Mucosa of descending colon (tissue), 3 donors: ENCODE results near the gene TAS2R38. TPM values are rescaled to one million over a fixed set of nuclear protein-coding genes. Genes with fewer than 3 reads are reported as not detected.
A peak's percentile ranks its signal among the peaks of the same experiment; 100 is the strongest.

ENCODE experiments used
- ATAC-seq: fragments of 200-7000 bp; cut with Tn5 transposase; one replicate; pipeline ENCODE4 v1.9.1; 2020; ENCODE audit warnings: mild to moderate bottlenecking, moderate library complexity
- DNase-seq, 3 donors: peaks; one replicate each; pipeline ENCODE4 v3.0.0-alpha.2; 2020
- H3K36me3 ChIP-seq: fragments of 200-600 bp; one replicate; pipeline ENCODE4 v1.8.0; 2021; ENCODE audit warnings: low read depth, mild to moderate bottlenecking
- H3K4me1 ChIP-seq: fragments of 200-600 bp; one replicate; pipeline ENCODE4 v1.8.0; 2021; ENCODE audit warnings: low read depth, mild to moderate bottlenecking
- H3K4me3 ChIP-seq: fragments of 200-600 bp; one replicate; pipeline ENCODE4 v1.8.0; 2021; ENCODE audit warnings: mild to moderate bottlenecking
- H3K9me3 ChIP-seq: fragments of 200-600 bp; one replicate; pipeline ENCODE4 v1.8.0; 2021; ENCODE audit warnings: mild to moderate bottlenecking
- CTCF ChIP-seq: fragments of 200-600 bp; IDR thresholded peaks from one replicate; pipeline ENCODE4 v1.8.0; 2022; ENCODE audit warnings: antibody characterized with exemption, mild to moderate bottlenecking
- intact Hi-C, 2 donors: fragments of 100-400 bp; cut with DNase I in 1 of 2; cut with micrococcal nuclease in 1 of 2; formaldehyde crosslinking; loops; one replicate each; pipeline versions ENCODE4 v1.11.0 to v1.11.1; 2022; cut with DNase I, micrococcal nuclease
- long read RNA-seq, 2 donors: library from polyadenylated mRNA; unstranded; transcript quantifications; one replicate each; pipeline ENCODE4 v2.0.0, GENCODE V29; 2019 to 2021
- total RNA-seq, 3 donors: library from RNA; stranded (reverse); fragmentation: NEBNext Ultra II Directional in 2 of 3; extraction: Animal tissue kit (Norgen Biotek cat#: 25700) in 2 of 3; gene quantifications; one replicate each; pipeline versions ENCODE4 v1.2.1 to v1.2.4, GENCODE V29; 2021 to 2023
- donor health status: DM: no; HTN: no; CAD: no; lungs with moderate emphysema.
- donor health status: DM: no; HTN: no; CAD: no.
- donor health status: DM: no; HTN: yes; CAD: no.

The TAS2R38 gene
- total RNA-seq, result under 1 TPM in 1 of 3 donors, not detected in 2; 0.35 TPM
- long read RNA-seq, donor 1, result 0 reads
- long read RNA-seq, donor 2, result 0 reads

- Histone ChIP-seq H3K4me1 (peaks cover 2% of the 10 kb centered on the region), H3K36me3 (no peaks in the 10 kb centered on the region), H3K9me3 (no peaks in the 10 kb centered on the region), H3K4me3 (no peak within 1 kb of the TSS)
- ATAC-seq, result no peak
- TF ChIP-seq CTCF, result no peak
- no peak for DNase-seq
- intact Hi-C loops, result no loop called here
Observed at GRCh38 chr7:141973673-141974072, at the start of gene TAS2R38. TAS2R38 (minus strand) TSS chr7:141973773; CDS start chr7:141973689, 84 bp downstream.

GRCh38 chr7:142018154-142018553 lies 44.6 kb upstream of the TAS2R38 start:
- DNase-seq, result no peak
- intact Hi-C loops, result no loop called here
- Histone ChIP-seq H3K9me3 (no peaks in the 10 kb centered on the region), H3K36me3 (no peaks in the 10 kb centered on the region), H3K4me3 (no peak overlapping the region), H3K4me1 (no peaks in the 10 kb centered on the region)
- ATAC-seq, result no peak
- TF ChIP-seq CTCF, result no peak

GRCh38 chr7:142017451-142017850 lies 43.9 kb upstream of the TAS2R38 start:
- intact Hi-C loops, result no loop called here
- H3K4me3 ChIP-seq, result no peak overlapping the region
- no peak for TF ChIP-seq CTCF
- H3K4me1 ChIP-seq, result no peaks in the 10 kb centered on the region
- ATAC-seq (no peak), DNase-seq (no peak)
- no peaks in the 10 kb centered on the region for H3K36me3 ChIP-seq
- no peaks in the 10 kb centered on the region for H3K9me3 ChIP-seq

- no peak for DNase-seq
- Histone ChIP-seq H3K4me3 (no peak overlapping the region), H3K4me1 (no peaks in the 10 kb centered on the region), H3K9me3 (no peaks in the 10 kb centered on the region), H3K36me3 (no peaks in the 10 kb centered on the region)
- ATAC-seq, result peak; percentile 68
- TF ChIP-seq CTCF, result no peak
- intact Hi-C loops, result no loop called here
Observed at GRCh38 chr7:142012825-142013511, 39.4 kb upstream of the TAS2R38 start.

GRCh38 chr7:142010952-142011548 lies 37.5 kb upstream of the TAS2R38 start:
- DNase-seq, result no peak
- intact Hi-C loops, result no loop called here

More at GRCh38 chr7:142010952-142011548, 37.5 kb upstream of the TAS2R38 start:
- ATAC-seq, result peak; percentile 50
- Histone ChIP-seq H3K4me1 (no peaks in the 10 kb centered on the region), H3K9me3 (no peaks in the 10 kb centered on the region), H3K4me3 (no peak overlapping the region), H3K36me3 (no peaks in the 10 kb centered on the region)
- TF ChIP-seq CTCF, result no peak
